NCI-H1436 (cell line): ENCODE measurements around the gene PALLD.

Experiments
- DNase-seq: peaks from one replicate; lab custom pipeline; 2025; lab: John Stamatoyannopoulos, UW

PALLD gene

DNA sequence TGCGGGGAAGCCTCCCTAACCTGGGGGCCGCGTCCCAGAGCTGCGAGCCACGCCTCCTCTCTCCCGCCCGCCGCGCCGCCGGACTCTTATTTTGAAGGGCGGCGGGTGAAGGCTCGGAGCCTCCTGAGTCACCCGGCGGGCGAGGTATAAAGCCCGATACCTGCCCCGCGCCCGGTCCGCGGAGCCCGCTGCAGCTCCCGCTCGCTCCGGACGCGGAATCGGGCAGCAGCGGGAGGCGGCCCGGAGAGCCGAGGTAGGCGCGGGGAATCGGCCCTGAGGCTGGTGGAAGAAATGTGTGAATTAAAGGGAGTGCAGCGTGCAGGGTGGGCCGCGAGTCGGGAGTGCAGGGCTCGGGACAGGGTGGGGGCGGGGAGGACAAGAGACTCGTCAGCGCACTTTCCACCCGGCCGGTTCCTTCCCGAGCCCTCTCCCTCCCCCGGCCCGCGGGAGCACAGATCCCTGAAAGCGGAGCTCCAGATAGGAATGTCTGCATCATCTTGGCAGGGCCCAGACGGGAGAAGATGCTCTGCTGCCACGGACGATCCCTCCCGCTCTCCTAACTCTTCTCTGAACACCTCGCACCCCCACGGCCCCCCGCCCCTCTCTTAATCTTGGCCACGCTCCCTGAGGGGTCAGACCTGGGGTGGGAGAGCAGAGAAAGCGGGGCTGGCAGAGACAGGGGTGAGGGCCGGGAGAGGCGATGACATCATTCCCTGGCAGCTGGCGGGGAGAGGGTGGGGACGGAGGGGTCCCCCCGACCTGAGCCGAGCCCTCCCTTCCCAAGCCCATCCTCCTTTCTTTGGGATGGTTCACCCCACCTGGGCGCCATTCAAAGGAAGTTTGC lies 335.3 kb downstream of the PALLD start:
- DNase-seq: peak; percentile 52

GRCh38 chr4:168832763-168833575 lies 336.1 kb downstream of the PALLD start:
- DNase-seq: no peak

DNA sequence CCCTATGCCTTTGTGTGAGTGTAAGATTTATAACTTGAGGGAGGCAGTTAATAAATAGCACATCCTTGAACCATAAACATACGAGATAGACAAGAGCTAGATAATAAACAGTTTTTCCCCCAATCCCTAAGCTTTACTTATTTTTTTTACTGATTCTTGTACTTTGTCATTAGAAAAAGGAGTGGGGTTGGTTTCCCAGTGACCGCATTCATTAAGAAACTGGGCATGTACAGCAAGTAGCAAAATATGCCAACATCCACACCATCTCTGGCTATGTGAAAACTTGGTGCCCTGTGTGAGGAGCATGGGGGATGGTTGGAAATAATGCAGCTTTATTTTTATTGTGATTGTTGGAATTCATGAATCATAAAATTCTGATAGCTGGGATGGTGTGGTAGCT lies 337.0 kb downstream of the PALLD start:
- no peak for DNase-seq

GRCh38 chr4:168835880-168836454 lies 339.1 kb downstream of the PALLD start:
- no peak for DNase-seq

DNA sequence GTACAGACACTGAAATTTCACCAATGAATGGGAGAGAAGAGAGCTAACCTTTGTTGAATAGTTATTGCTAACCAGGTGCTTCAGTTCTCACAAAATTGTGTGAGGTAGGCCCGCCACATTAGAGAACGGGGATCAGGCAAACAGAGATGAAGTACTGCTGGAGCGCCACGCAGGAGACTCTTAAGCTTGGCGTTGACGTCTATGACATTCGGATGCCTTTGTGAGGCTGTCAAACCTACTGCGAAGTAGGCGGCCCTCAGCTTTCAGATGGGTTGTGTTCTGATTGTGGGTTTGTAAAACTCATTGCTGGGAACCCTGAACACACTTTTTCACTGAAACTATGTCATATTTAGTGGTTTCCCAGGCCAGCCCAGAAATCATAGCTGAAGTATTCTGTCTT lies 339.6 kb downstream of the PALLD start:
- no peak for DNase-seq

- no peak for DNase-seq
These were observed 341.1 kb downstream of the PALLD start for GRCh38 chr4:168837922-168838321.

DNA sequence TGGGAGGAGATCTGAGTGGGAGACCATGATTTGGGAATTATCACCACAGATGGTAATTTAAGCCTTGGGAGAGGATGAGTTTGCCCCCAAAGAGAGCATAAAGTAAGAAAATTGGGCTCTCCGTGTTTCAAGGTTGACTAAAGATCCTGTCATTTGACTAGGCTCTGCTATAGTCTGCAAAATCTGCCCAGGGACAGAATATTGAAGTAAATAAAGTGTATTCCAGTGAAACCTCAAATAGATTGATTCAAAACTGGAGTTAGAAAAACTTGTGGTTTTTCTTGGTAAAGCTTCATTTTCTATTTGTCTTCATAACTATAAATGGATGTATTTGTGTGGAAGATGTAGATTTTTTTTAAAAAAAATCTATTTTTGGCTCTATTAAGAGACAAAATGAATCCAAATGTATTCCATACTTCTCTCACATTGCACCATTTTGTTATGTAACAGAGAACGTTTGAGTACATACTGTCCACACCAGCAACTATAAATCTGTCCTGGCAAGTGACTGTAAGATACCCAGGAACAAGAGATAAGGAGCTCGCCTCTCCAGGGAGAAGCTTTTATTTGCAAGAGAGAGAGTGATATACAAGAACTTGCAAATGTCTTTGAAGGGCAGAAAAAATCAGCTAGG lies 343.0 kb downstream of the PALLD start:
- no peak for DNase-seq

- DNase-seq: no peak
These were observed 343.5 kb downstream of the PALLD start for GRCh38 chr4:168840392-168840763.

- no peak for DNase-seq
These were observed 344.3 kb downstream of the PALLD start for GRCh38 chr4:168841000-168841671.

DNA sequence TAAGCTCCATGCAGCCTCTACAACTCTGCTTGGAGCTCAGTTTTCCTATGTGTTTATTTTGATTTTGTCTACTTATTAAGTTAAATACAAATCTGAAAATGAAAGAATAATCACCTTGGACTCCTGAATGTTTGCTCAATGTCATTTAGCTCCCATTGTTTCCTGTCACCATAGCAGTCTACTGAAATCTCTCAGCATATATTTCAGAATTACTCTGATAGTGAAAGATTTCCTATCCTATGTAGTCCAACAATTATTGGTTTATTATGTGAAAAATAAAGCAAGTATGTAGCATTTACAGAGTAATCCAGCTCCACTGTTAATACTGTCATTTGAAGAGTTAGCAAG lies 344.8 kb downstream of the PALLD start:
- no peak for DNase-seq

GRCh38 chr4:168842186-168842585 lies 345.3 kb downstream of the PALLD start:
- no peak for DNase-seq

DNA sequence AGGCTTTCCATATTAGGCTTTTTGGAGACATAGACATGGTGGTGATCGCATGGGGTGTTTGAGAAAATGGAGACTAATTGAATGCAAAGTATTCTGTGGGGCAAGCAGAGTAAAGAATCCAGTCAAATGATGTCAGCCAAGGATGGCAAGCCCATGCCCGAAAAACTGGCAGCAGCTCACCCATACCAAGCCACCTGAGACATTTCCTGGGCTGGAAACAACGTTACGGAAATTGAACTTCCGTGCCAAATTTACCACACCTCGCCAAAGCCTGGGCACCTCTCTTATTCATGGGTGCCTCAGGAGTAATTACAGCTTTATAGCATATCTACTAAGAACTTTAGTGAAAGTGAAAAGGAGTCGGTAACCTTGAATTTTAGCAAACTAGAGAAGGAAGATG lies 346.8 kb downstream of the PALLD start:
- DNase-seq: no peak

- no peak for DNase-seq
These were observed 347.6 kb downstream of the PALLD start for GRCh38 chr4:168844353-168845049.

DNA sequence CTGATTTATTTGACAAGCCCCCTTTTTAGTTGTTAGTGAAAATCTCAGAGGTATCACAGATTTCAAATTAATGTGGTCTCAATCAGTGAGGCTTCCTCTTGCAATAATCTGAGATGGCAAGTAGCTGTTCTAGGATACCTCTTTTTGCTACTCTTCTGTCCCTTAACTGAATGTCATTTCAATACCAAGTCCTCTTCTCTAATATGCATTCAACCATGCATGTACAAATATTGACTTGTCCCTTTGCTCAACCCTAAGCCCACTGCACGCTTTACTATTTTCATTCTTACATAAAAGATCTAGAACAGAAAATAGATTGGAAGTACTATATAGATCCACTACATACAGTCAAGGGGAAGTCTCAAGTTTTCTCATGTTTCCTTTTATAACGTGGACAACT lies 349.0 kb downstream of the PALLD start:
- no peak for DNase-seq

DNA sequence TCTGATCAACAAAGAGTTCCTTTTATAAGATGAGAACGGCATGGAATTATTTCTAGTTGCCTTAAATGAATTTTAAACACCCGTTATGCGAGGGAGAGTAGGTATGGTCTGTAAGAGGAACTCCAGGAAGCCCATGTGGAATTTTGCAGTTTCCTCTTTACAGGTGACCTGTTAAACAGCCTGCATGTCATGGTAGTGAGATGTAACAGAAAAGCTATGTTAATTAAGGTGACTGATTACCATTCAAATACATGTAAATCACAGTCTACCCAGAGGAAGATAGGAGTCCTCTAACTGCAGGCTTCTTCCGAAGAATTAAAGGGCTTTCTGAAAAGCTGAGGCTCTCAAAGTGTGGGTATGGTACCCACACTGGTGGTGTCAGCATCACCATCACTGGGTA lies 349.6 kb downstream of the PALLD start:
- no peak for DNase-seq

- no peak for DNase-seq
These were observed 351.1 kb downstream of the PALLD start for GRCh38 chr4:168847771-168848502.

- DNase-seq: no peak
These were observed 352.3 kb downstream of the PALLD start for GRCh38 chr4:168849030-168849675.

- DNase-seq: no peak
These were observed 353.1 kb downstream of the PALLD start for GRCh38 chr4:168849997-168850396.

GRCh38 chr4:168852387-168852786 lies 355.5 kb downstream of the PALLD start:
- DNase-seq: no peak
